Stimulated activated CD4-positive, alpha-beta T cell treated with anti-CD3 and anti-CD28 coated beads, TNF-alpha, amount 100 ng/mL, for 48 hours (primary cell): ENCODE results near the gene CIAO2A.
"Not testable (repeated sequence)": the region's sequence is repeated elsewhere in the genome, so short reads cannot be mapped to it uniquely, and the experiment has no call there.

Experiments used
- DNase-seq, 3 donors: peaks; one replicate each; pipeline ENCODE4 v3.0.0-alpha.2; 2020; ENCODE audit warnings: low read depth in 3 of 3

Gene CIAO2A

GRCh38 chr15:64093627-64094417 lies at the start of gene CIAO2A:
Gene CIAO2A (minus strand): TSS chr15:64093838. CDS start chr15:64093768, 70 bp downstream.
- DNase-seq = peak; percentile 90 to 95 (median 91)

DNA sequence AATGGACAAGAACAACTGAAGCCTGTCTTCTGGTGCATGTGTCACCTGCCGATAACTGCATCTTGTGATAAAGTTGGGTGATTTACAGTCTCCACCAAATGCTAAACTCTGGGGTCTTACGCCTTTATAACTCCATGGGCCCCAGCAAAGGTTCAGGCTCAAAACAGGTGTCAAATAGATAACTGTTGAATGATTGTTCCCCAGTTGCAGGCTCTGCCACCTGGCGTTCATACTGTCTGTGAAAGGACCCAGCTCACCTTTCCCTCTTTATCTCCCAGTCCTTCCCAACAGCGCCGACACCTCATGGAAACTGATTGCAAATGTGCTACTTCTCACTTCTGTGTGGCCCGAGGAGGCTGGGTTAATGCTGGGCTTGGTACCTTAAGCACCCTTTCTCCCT lies 49.6 kb upstream of the CIAO2A start:
- no peak for DNase-seq

GRCh38 chr15:64141798-64142512 lies 48.3 kb upstream of the CIAO2A start:
- DNase-seq = no peak

DNA sequence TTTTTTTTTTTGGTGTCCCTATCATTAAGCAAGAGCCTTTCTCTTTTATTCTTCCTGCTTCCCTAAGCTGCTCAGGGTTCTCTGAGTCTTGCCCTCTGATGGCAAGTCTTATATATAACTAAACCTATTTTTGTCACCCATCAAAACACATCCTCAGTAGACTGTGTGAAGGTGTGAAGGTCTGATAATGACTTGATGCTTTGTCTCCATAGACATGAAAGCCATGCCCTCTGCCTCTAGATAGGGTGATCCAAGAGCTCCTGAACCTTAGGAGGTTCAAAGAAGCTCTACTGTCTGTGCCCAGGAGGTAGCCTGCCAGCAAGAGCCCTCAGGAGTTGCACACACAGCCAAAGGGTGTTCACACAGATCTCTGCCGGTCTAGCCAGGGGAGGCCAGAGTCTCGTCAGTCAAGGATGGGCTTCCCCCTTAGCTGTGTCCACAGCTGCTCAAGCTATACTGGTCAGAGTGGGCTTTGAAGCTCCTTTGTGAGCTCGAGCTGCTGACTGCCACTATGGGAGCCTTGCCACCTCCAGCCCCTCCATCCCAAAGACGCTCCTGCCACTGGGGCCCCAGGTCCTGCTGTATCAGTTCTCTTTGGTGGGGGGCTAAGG lies 44.8 kb upstream of the CIAO2A start:
- no peak for DNase-seq

GRCh38 chr15:64137226-64137833 lies 43.7 kb upstream of the CIAO2A start:
- no peak for DNase-seq

DNA sequence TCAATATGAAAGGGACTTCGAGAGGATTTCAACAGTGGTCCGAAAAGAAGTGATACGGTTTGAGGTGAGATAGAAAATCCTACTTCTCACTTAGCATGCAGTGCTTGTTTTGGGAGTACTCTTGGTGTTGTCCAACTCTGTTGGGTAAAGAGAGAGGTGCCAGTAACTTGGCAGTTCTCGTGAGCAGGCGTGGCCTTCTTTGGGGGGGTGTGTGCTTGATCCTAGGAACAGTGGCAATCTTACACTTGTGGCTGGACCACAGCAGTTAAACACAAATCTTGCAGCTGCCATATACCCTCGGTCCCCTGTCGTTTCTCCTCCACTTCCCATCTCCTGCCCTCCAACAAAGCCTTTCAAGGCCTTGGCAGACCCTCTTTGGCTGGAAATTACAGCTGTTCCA lies 42.7 kb upstream of the CIAO2A start:
- no peak for DNase-seq

GRCh38 chr15:64134345-64134829 lies 40.7 kb upstream of the CIAO2A start:
- no peak for DNase-seq

DNA sequence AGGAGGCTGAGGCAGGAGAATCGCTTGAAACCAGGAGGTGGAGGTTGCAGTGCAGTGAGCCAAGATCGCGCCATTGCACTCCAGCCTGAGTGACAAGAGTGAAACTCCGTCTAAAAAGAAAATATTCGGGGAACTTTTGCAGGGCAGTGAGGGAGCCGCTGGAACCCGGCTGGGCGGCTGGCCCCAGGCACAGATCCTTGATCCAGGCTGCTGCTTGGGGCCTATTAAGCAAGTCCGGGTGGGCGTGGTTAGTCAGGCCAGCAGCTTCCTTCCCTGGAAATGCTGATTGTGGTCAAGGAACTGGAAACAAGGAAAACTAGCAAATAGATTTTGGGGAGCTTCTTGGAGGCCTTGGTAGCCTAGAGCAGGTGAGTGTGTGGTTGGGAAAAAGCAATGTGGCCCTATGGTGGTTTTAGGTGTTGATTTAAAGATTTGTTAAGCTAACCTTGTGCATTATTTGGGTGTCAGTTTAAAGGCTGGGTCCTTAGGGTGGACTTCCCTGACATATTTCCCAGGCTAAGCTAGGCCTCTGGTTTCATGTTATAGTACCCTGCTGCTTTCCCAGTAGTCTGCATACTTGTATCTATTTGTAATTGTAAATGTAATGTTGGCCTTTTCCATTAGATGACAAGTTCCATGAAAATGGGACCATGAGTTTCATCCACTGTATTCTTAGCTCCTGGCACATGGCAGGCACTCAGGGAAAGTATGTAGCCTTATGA lies 40.1 kb upstream of the CIAO2A start:
- DNase-seq = no peak

DNA sequence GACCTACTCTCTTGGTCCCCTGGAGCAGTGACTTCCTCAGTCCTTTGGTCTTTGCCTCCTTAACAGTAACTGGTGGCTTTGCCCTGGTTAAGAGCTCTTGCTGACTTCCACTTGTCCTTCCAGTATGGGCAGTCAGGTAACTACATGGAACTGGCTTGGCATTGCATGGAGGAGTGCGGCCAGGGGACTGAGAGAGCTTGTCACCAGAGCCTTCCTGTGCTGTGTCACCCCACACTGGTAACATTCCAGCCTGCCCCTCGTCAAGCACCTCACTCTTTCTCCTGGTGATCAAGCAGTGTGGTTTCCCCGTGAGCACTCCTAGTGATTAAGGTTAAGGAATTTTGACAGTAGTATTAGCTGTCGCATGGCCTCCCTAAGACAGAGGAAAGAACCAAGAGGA lies 38.6 kb upstream of the CIAO2A start:
- no peak for DNase-seq

DNA sequence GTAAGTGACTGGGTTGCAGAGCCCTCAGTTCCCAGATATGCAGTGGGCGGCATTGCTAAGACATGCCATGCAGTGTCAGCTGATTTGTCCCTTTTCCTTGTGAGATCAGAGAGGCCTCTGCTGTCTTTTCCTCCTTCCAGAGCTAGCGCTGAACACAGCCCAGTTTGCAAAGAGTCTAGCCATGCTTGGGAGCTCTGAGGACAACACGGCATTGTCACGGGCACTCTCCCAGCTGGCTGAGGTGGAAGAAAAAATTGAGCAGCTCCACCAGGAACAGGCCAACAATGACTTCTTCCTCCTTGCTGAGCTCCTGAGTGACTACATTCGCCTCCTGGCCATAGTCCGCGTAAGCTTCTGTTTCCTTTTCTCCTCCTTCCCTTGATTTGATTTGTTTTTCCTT lies 37.9 kb upstream of the CIAO2A start:
- DNase-seq = no peak

GRCh38 chr15:64130159-64130558 lies 36.5 kb upstream of the CIAO2A start:
- no peak for DNase-seq

- DNase-seq = no peak
Observed at GRCh38 chr15:64127521-64128270, 34.1 kb upstream of the CIAO2A start.

DNA sequence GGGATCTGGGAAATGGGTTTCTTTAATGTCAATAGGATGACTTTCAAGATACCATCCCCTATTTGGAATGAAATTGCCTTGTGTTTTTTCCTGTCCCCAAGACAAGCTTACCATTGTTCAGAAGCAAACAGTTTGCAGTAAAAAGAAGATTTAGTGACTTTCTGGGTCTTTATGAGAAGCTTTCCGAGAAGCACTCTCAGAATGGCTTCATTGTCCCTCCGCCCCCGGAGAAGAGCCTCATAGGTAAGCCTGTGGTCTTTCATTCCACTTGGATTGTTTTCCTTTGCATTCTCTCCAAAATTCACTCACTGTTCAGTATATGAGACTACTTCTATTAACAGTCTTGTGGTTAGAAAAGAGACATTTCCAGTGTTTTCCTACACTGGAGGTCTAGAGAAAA lies 32.3 kb upstream of the CIAO2A start:
- DNase-seq = no peak

- no peak for DNase-seq
Observed at GRCh38 chr15:64122936-64123351, 29.3 kb upstream of the CIAO2A start.

DNA sequence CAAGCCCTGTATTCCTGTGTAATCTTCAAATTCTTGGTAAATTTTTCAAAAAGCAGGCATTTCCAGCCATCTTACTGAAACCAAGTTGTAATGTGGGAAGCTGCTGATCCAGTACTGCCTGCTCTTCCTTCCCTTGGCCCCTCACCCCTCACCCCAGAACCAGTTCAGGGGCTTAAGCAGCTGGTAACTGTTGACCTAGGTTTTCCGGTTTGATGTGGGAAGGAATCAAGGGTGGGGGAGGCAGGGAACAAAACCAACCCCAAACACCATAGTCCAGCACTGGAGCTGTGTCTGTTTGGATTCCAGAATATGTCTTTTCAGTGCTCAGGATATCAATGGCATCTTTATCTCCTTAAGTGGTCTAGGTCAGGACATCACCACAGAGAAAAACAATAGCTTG lies 28.8 kb upstream of the CIAO2A start:
- no peak for DNase-seq

DNA sequence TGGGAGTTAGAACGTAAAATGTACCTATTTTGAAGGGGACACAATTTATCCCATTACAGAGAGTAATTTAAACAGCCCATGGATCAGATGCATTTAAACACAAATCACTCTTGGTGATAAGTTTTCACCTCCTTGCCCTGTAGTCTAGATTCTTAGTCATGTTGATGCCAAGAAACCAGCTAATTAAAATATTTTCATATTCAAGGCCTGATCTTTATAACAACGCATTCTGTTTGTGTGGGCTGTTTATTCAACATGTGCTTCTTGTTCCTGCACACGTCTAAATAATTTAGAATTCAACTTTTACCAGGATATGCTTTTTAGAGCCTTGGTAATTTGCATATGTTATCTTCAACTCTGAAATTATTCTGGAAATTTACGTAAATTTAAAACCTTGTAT lies 28.0 kb upstream of the CIAO2A start:
- DNase-seq = no peak

DNA sequence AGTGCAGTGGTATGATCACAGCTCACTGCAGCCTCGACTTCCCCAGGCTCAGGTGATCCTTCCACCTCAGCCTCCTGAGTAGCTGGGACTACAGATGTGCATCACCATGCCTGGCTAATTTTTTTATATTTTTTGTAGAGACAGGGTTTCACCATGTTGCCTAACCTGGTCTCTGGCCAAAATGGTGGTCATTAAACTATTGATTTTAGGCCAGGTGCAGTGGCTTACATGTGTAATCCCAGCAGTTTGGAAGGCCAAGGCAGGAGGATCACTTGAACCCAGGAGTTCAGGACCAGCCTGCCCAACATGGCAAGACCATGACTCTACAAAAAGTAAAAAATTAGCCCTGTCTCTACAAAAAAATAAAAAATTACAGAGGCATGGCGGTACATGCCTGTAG lies 26.7 kb upstream of the CIAO2A start:
- DNase-seq = not testable (repeated sequence)

DNA sequence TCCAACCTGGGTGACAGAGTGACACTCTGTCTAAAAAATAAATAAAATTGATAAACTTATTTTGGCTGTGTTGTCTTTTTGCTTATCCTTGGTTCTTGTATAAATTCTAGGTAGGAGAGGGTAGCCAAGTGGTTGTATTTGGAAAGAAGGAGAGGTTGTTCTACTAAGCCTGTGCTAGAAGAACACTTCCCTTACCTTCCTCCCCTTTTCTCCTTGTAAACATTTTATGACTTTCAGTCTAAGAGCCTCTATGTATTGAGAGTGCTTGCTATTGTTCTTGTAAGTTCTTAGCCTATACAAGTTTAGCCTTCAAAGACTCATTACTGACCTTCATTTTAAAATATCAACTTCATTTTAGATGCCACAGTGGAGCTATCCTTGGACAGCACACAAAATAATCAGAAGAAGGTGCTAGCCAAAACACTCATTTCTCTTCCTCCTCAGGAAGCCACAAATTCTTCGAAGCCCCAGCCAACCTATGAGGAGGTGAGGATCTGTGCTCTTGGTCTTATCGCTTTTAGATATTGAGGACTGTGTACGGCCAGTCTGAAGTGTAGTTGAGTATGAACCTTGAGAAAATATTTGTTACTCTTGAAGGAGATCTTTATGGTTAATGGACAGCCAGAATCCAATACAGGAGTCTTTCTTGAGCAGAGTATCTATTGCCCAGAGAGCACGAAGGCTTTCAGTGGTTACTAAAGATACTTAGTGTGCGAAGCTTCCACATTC lies 24.3 kb upstream of the CIAO2A start:
- no peak for DNase-seq

GRCh38 chr15:64112904-64113303 lies 19.3 kb upstream of the CIAO2A start:
- DNase-seq = no peak
